ENCODE measurements around the gene TAOK2. TPM values are rescaled to one million over a fixed set of nuclear protein-coding genes. Genes with fewer than 3 reads are reported as not detected.

The TAOK2 gene
- total RNA-seq, result 100 to 1,000 TPM in 1 of 5 donors, 10 to 100 TPM in 4; 33.8 to 135 (median 36.6) TPM
- 10 to 100 TPM; 12.5 to 22.6 (median 14.5) TPM for polyA plus RNA-seq
- long read RNA-seq, donor 1, partial matches to known transcripts, result 0 of 1 reads
- long read RNA-seq, donor 1, other reads (novel, unspliced or antisense), result 0 of 1 reads
- long read RNA-seq, donor 2, full-length matches to known transcripts, result 2 of 2 reads
- long read RNA-seq, donor 2, partial matches to known transcripts, result 0 of 2 reads
- long read RNA-seq, donor 2, other reads (novel, unspliced or antisense), result 0 of 2 reads
- long read RNA-seq, donor 3, partial matches to known transcripts, result 0 of 4 reads
- long read RNA-seq, donor 3, other reads (novel, unspliced or antisense), result 0 of 4 reads
- long read RNA-seq, donor 4, result 0 reads
- long read RNA-seq, donor 5, partial matches to known transcripts, result 27 of 38 reads
- long read RNA-seq, donor 5, other reads (novel, unspliced or antisense), result 7 of 38 reads
- long read RNA-seq, donor 6, full-length matches to known transcripts, result 10 of 165 reads
- long read RNA-seq, donor 6, partial matches to known transcripts, result 113 of 165 reads
- long read RNA-seq, donor 6, other reads (novel, unspliced or antisense), result 42 of 165 reads
- long read RNA-seq, donor 7, full-length matches to known transcripts, result 4 of 4 reads
- long read RNA-seq, donor 7, partial matches to known transcripts, result 0 of 4 reads
- long read RNA-seq, donor 7, other reads (novel, unspliced or antisense), result 0 of 4 reads
- long read RNA-seq, donor 8, full-length matches to known transcripts, result 4 of 9 reads
- long read RNA-seq, donor 8, partial matches to known transcripts, result 5 of 9 reads
- long read RNA-seq, donor 8, other reads (novel, unspliced or antisense), result 0 of 9 reads
- long read RNA-seq, donor 9, partial matches to known transcripts, result 5 of 6 reads
- long read RNA-seq, donor 9, other reads (novel, unspliced or antisense), result 0 of 6 reads
- long read RNA-seq, donor 10, result 0 reads

GRCh38 chr16:29973384-29974246, at the start of gene TAOK2:
Gene TAOK2, plus strand, starts transcription at chr16:29973868. Its CDS starts 3,905 bp downstream, at chr16:29977773.
- TF ChIP-seq CTCF (IDR thresholded peaks at IDR 0.05), result no peak
- TF ChIP-seq EP300 (IDR thresholded peaks at IDR 0.05), result no peak
- TF ChIP-seq POLR2AphosphoS5 (IDR thresholded peaks at IDR 0.05), result peak; percentile 59 to 95 (median 82)
- TF ChIP-seq POLR2A (IDR thresholded peaks at IDR 0.05), result peak in 1 of 4 donors; percentile 52
- H3K36me3 ChIP-seq, result peaks cover 24 to 51% (median 50%) of the 10 kb centered on the region in 4 donors
- H3K27ac ChIP-seq, result peak within 1 kb of the TSS; percentile 90 to 94 (median 93)
- peak; percentile 99 to 100 for DNase-seq
- intact Hi-C loops (cut with DNase I; ENCODE audit: low total_unique reads), result no loop called here
- H3K9me3 ChIP-seq, result no peaks in the 10 kb centered on the region
- H3K27me3 ChIP-seq, result no peaks in the 10 kb centered on the region
- WGBS, 5 donors, result 2 to 6% (median 3%) methylated on average over 48 to 75 of the region's 75 CpGs
- peaks cover 25 to 45% (median 38%) of the 10 kb centered on the region in 4 donors for H3K4me1 ChIP-seq
- H3K4me3 ChIP-seq, result peak within 1 kb of the TSS; percentile 82 to 98 (median 83)

GRCh38 chr16:29925105-29925756, 48.4 kb upstream of the TAOK2 start:
- 4 to 12% (median 6%) methylated on average over 7 to 9 of the region's 9 CpGs for WGBS, 5 donors
- DNase-seq, result peak in 1 of 2 donors; percentile 35
- Histone ChIP-seq H3K27me3 (no peaks in the 10 kb centered on the region), H3K9me3 (no peaks in the 10 kb centered on the region), H3K4me3 (peak overlapping the region; percentile 97 to 100 (median 98)), H3K4me1 (peaks cover 20 to 44% (median 30%) of the 10 kb centered on the region in 4 donors), H3K27ac (peak overlapping the region in 4 of 5 donors; percentile 84 to 92 (median 90)), H3K36me3 (peaks cover 0 to 36% (median 31%) of the 10 kb centered on the region in 4 donors)
- TF ChIP-seq POLR2AphosphoS5 (IDR thresholded peaks at IDR 0.05) (no peak), CTCF (IDR thresholded peaks at IDR 0.05) (no peak), POLR2A (IDR thresholded peaks at IDR 0.05) (no peak), EP300 (IDR thresholded peaks at IDR 0.05) (no peak)
- intact Hi-C loops (cut with DNase I; ENCODE audit: low total_unique reads), result no loop called here

GRCh38 chr16:29925781-29926710, 47.6 kb upstream of the TAOK2 start, which contains the start of gene KCTD13:
Gene KCTD13, minus strand, starts transcription at chr16:29926226. Its CDS starts 193 bp downstream, at chr16:29926033.
- peak; percentile 88 to 95 for DNase-seq
- Histone ChIP-seq H3K36me3 (peaks cover 0 to 27% (median 23%) of the 10 kb centered on the region in 4 donors), H3K27me3 (no peaks in the 10 kb centered on the region), H3K9me3 (no peaks in the 10 kb centered on the region), H3K4me1 (peaks cover 20 to 44% (median 30%) of the 10 kb centered on the region in 4 donors), H3K27ac (peak within 1 kb of the TSS; percentile 84 to 92 (median 91)), H3K4me3 (peak within 1 kb of the TSS; percentile 97 to 100 (median 98))
- WGBS, 5 donors, result 0 to 1% (median 0%) methylated on average over 36 to 89 of the region's 89 CpGs
- TF ChIP-seq CTCF (IDR thresholded peaks at IDR 0.05) (no peak), EP300 (IDR thresholded peaks at IDR 0.05) (no peak), POLR2AphosphoS5 (IDR thresholded peaks at IDR 0.05) (peak in 2 of 3 donors; percentile 89 to 92), POLR2A (IDR thresholded peaks at IDR 0.05) (peak in 2 of 4 donors; percentile 10 to 25)
- intact Hi-C loops (cut with DNase I; ENCODE audit: low total_unique reads), result no loop called here
